ENCODE results near the gene DFFB. TPM values are rescaled to one million over a fixed set of nuclear protein-coding genes. Genes with fewer than 3 reads are reported as not detected.

DFFB gene, protein sequence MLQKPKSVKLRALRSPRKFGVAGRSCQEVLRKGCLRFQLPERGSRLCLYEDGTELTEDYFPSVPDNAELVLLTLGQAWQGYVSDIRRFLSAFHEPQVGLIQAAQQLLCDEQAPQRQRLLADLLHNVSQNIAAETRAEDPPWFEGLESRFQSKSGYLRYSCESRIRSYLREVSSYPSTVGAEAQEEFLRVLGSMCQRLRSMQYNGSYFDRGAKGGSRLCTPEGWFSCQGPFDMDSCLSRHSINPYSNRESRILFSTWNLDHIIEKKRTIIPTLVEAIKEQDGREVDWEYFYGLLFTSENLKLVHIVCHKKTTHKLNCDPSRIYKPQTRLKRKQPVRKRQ
- 6.6 TPM for polyA plus RNA-seq (2013, experiment 1 of 2)
- polyA plus RNA-seq (2013, experiment 2 of 2), result 7.4 TPM

DNA sequence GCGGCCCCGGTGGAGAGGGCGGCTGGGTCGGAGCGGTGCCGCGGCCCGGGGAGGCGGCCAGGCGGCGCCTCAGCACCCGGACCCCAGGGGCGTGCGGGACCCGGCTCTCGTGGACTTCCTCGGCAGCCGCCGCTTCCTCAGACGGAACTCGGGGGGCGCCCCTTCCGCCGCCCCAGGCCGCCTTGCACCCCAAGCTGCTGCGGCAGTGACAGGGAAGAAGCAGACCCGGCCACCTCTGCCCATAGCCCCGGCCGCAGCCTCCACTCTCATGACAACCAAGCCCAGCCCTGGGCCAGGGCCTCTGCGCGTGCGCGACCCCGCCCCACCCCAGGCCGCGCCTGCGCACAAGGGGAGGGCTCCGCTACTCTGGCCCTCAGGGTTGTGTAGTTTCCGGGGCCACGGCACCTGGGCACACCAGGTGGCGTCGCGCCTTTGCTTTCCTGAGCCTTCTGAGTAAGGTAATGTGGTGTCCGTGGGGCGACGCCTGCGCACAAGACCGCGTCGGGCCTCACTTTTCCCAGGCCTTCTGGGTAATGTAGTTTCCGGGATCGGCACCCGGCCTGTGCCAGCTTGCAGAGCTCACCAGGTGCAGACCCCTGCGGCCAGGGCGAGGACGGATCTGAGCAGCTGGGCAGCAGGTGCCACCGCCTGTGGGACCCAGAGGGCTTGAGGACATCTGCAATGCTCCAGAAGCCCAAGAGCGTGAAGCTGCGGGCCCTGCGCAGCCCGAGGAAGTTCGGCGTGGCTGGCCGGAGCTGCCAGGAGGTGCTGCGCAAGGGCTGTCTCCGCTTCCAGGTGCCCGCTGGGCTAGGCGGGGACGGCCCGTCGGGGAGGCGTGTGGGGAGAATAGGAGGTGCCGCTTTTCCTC is at the start of gene DFFB, which contains the start of gene CEP104:
DFFB (plus strand) TSS at position 554 of the 868 bp plus-strand sequence; CDS start at position 682, 128 bp downstream.
CEP104 (minus strand) TSS at position 289 of the 868 bp plus-strand sequence. CDS start 4,804 bp downstream, outside the sequence.
- H3K9ac ChIP-seq (ENCODE audit: low read depth, low read length, poor library complexity), result peak within 1 kb of the TSS; percentile 92
- peak; percentile 91 for DNase-seq (ENCODE audit: low spot score)
- peak within 1 kb of the TSS; percentile 95 for H3K23ac ChIP-seq (ENCODE audit: low read depth, low read length, poor library complexity)
- no peak within 1 kb of the TSS for H2BK12ac ChIP-seq (ENCODE audit: low read length)
- peak within 1 kb of the TSS; percentile 12 for H3K14ac ChIP-seq (ENCODE audit: low read length)
- H2AFZ ChIP-seq (ENCODE audit: low read length), result peak within 1 kb of the TSS; percentile 97
- peak within 1 kb of the TSS; percentile 94 for H3K4me2 ChIP-seq (ENCODE audit: insufficient read depth, low read length, poor library complexity, severe bottlenecking)
- no CpG with 5 or more reads among the region's 73 CpGs for WGBS, 2 donors (ENCODE audit: extremely low coverage in 2 of 2, insufficient read length in 2 of 2, insufficient replicate concordance in 1 of 2)
- H3K27ac ChIP-seq (replicated peaks; ENCODE audit: low read length), result no peak within 1 kb of the TSS
- peak within 1 kb of the TSS; percentile 46 for H2BK5ac ChIP-seq (ENCODE audit: low read length)
- no peak within 1 kb of the TSS for H2BK15ac ChIP-seq (ENCODE audit: low read length)
- H4K91ac ChIP-seq (ENCODE audit: low read depth, low read length, poor library complexity), result no peak within 1 kb of the TSS
- H3K36me3 ChIP-seq (replicated peaks in 1 of 2; ENCODE audit: control insufficient read depth in 2 of 2, insufficient read depth in 2 of 2, low read length in 2 of 2), result no peaks in the 10 kb centered on the region
- no peak within 1 kb of the TSS for H4K8ac ChIP-seq (ENCODE audit: low read depth, low read length)
- H3K79me1 ChIP-seq (ENCODE audit: low read depth, low read length), result no peaks in the 10 kb centered on the region
- H3K4me1 ChIP-seq (ENCODE audit: control insufficient read depth in 2 of 2, insufficient read depth in 1 of 2, low read depth in 1 of 2, low read length in 2 of 2), result peaks cover 6% of the 10 kb centered on the region in 2 donors
- H3K27me3 ChIP-seq (ENCODE audit: control insufficient read depth in 3 of 3, insufficient read depth in 3 of 3, low read depth in 1 of 3, low read length in 3 of 3), result peaks cover 0 to 5% (median 0%) of the 10 kb centered on the region in 3 experiments
- H3K4me3 ChIP-seq (ENCODE audit: low read length in 2 of 2), result peak within 1 kb of the TSS; percentile 71 to 84
- no peaks in the 10 kb centered on the region for H3K9me3 ChIP-seq (replicated peaks in 1 of 2; ENCODE audit: control insufficient read depth in 2 of 2, insufficient read depth in 1 of 2, low read depth in 1 of 2, low read length in 2 of 2)
- peak within 1 kb of the TSS; percentile 90 for H3K18ac ChIP-seq (ENCODE audit: low read length)
- peak within 1 kb of the TSS; percentile 65 for H2AK5ac ChIP-seq (ENCODE audit: low read depth, low read length)
- no peak within 1 kb of the TSS for H3K4ac ChIP-seq (ENCODE audit: low read length)
- no peak within 1 kb of the TSS for H2BK120ac ChIP-seq (ENCODE audit: low read depth, low read length)

DNA sequence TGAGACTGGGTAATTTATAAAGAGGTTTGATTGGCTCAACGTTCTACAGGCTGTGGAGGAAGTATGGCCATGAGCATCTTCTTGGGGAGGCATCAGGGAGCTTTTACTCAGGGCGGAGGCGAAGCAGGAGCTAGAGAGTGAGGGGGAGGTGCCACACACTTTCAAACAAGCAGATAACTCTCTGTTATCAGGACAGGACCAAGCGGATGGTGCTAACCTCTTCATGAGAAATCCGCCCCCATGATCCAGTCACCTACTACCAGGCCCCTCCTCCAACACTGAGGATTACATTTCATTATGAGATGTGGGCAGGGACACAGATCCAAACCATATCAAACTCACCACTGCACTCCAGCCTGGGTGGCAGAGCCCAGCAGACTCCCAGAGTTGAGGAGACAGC is 49.5 kb upstream of the DFFB start:
- H3K79me1 ChIP-seq (ENCODE audit: low read depth, low read length), result no peaks in the 10 kb centered on the region

DNA sequence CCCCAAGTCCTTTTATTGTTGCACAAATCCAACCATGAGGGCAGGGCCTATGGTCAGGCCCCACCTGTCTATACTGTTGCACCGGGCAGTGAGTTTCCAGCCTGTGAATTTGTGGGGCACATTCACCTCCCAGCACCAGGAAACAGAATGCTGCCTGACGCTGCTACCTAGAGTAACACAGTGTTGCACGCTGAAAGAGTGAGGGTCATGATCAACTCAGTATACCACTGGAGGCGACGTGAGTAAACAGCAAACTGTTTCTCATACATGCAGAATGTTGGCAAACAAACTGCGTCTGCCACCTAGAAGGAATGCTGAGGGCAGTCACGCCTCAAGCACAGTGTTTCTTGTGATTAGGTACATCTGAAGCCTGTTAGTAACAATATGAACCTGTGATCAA is 47.6 kb upstream of the DFFB start:
- Histone ChIP-seq H3K4me3 (ENCODE audit: low read length in 2 of 2) (no peak overlapping the region), H2BK15ac (ENCODE audit: low read length) (no peak overlapping the region), H3K4me1 (ENCODE audit: control insufficient read depth in 2 of 2, insufficient read depth in 1 of 2, low read depth in 1 of 2, low read length in 2 of 2) (peaks cover 0 to 5% of the 10 kb centered on the region in 2 donors), H3K23ac (ENCODE audit: low read depth, low read length, poor library complexity) (no peak overlapping the region), H2BK5ac (ENCODE audit: low read length) (no peak overlapping the region), H3K9me3 (replicated peaks in 1 of 2; ENCODE audit: control insufficient read depth in 2 of 2, insufficient read depth in 1 of 2, low read depth in 1 of 2, low read length in 2 of 2) (peaks cover 2 to 7% of the 10 kb centered on the region in 2 donors), H3K18ac (ENCODE audit: low read length) (no peak overlapping the region), H3K9ac (ENCODE audit: low read depth, low read length, poor library complexity) (no peak overlapping the region), H4K91ac (ENCODE audit: low read depth, low read length, poor library complexity) (no peak overlapping the region), H3K4ac (ENCODE audit: low read length) (no peak overlapping the region), H2BK120ac (ENCODE audit: low read depth, low read length) (no peak overlapping the region), H3K4me2 (ENCODE audit: insufficient read depth, low read length, poor library complexity, severe bottlenecking) (no peak overlapping the region), H3K14ac (ENCODE audit: low read length) (no peak overlapping the region), H2BK12ac (ENCODE audit: low read length) (no peak overlapping the region), H2AK5ac (ENCODE audit: low read depth, low read length) (no peak overlapping the region), H3K36me3 (replicated peaks in 1 of 2; ENCODE audit: control insufficient read depth in 2 of 2, insufficient read depth in 2 of 2, low read length in 2 of 2) (peaks cover 0 to 7% of the 10 kb centered on the region in 2 donors), H3K27me3 (ENCODE audit: control insufficient read depth in 3 of 3, insufficient read depth in 3 of 3, low read depth in 1 of 3, low read length in 3 of 3) (no peaks in the 10 kb centered on the region), H3K27ac (replicated peaks; ENCODE audit: low read length) (no peak overlapping the region), H4K8ac (ENCODE audit: low read depth, low read length) (no peak overlapping the region), H2AFZ (ENCODE audit: low read length) (no peak overlapping the region), H3K79me1 (ENCODE audit: low read depth, low read length) (no peaks in the 10 kb centered on the region)
- WGBS, 2 donors (ENCODE audit: extremely low coverage in 2 of 2, insufficient read length in 2 of 2, insufficient replicate concordance in 1 of 2), result no CpG with 5 or more reads among the region's 7 CpGs
- no peak for DNase-seq (ENCODE audit: low spot score)

More for the DNA sequence above, 49.5 kb upstream of the DFFB start:
- Histone ChIP-seq H2BK120ac (ENCODE audit: low read depth, low read length) (no peak overlapping the region), H3K14ac (ENCODE audit: low read length) (no peak overlapping the region), H3K18ac (ENCODE audit: low read length) (no peak overlapping the region), H3K4me1 (ENCODE audit: control insufficient read depth in 2 of 2, insufficient read depth in 1 of 2, low read depth in 1 of 2, low read length in 2 of 2) (peaks cover 0 to 5% of the 10 kb centered on the region in 2 donors), H4K91ac (ENCODE audit: low read depth, low read length, poor library complexity) (no peak overlapping the region), H4K8ac (ENCODE audit: low read depth, low read length) (no peak overlapping the region), H2BK12ac (ENCODE audit: low read length) (no peak overlapping the region), H2AK5ac (ENCODE audit: low read depth, low read length) (no peak overlapping the region), H3K4me3 (ENCODE audit: low read length in 2 of 2) (no peak overlapping the region), H3K27ac (replicated peaks; ENCODE audit: low read length) (no peak overlapping the region), H2BK5ac (ENCODE audit: low read length) (no peak overlapping the region), H2AFZ (ENCODE audit: low read length) (no peak overlapping the region), H3K9me3 (replicated peaks in 1 of 2; ENCODE audit: control insufficient read depth in 2 of 2, insufficient read depth in 1 of 2, low read depth in 1 of 2, low read length in 2 of 2) (peaks cover 2 to 5% of the 10 kb centered on the region in 2 donors), H3K4ac (ENCODE audit: low read length) (no peak overlapping the region), H3K4me2 (ENCODE audit: insufficient read depth, low read length, poor library complexity, severe bottlenecking) (no peak overlapping the region), H2BK15ac (ENCODE audit: low read length) (no peak overlapping the region), H3K23ac (ENCODE audit: low read depth, low read length, poor library complexity) (no peak overlapping the region), H3K27me3 (ENCODE audit: control insufficient read depth in 3 of 3, insufficient read depth in 3 of 3, low read depth in 1 of 3, low read length in 3 of 3) (no peaks in the 10 kb centered on the region), H3K9ac (ENCODE audit: low read depth, low read length, poor library complexity) (no peak overlapping the region), H3K36me3 (replicated peaks in 1 of 2; ENCODE audit: control insufficient read depth in 2 of 2, insufficient read depth in 2 of 2, low read length in 2 of 2) (no peaks in the 10 kb centered on the region)
- no peak for DNase-seq (ENCODE audit: low spot score)
- WGBS, 2 donors (ENCODE audit: extremely low coverage in 2 of 2, insufficient read length in 2 of 2, insufficient replicate concordance in 1 of 2), result no CpG with 5 or more reads among the region's 5 CpGs

Data from neuronal stem cell (in vitro differentiated cells).